Muscle layer of duodenum (tissue), 2 donors: ENCODE measurements around the gene GOLGA8J.
"Not testable (repeated sequence)": the region's sequence is repeated elsewhere in the genome, so short reads cannot be mapped to it uniquely, and the experiment has no call there.

Experiments used
- H3K27ac ChIP-seq: one replicate; pipeline ENCODE4 v1.7.0; 2013; ENCODE audit warnings: mild to moderate bottlenecking, low read length
- H3K27me3 ChIP-seq: one replicate; pipeline ENCODE4 v1.7.0; 2013; ENCODE audit warnings: low read depth, mild to moderate bottlenecking, control low read depth, low read length
- H3K36me3 ChIP-seq, 2 donors: one replicate each; pipeline ENCODE4 v1.7.0; 2013; ENCODE audit warnings: low read length in 2 of 2, control low read depth in 1 of 2, mild to moderate bottlenecking in 1 of 2; ENCODE audit not compliant: insufficient read depth in 2 of 2, control insufficient read depth in 1 of 2
- H3K4me1 ChIP-seq, 2 donors: one replicate each; pipeline ENCODE4 v1.7.0; 2013; ENCODE audit warnings: low read length in 2 of 2, mild to moderate bottlenecking in 2 of 2, control low read depth in 1 of 2, moderate library complexity in 1 of 2; ENCODE audit not compliant: insufficient read depth in 2 of 2, control insufficient read depth in 1 of 2
- H3K4me3 ChIP-seq, 2 donors: one replicate each; pipeline ENCODE4 v1.7.0; 2013; ENCODE audit warnings: low read length in 2 of 2, low read depth in 1 of 2, mild to moderate bottlenecking in 1 of 2
- H3K9me3 ChIP-seq, 2 donors: one replicate each; pipeline ENCODE4 v1.7.0; 2013; ENCODE audit warnings: low read length in 2 of 2, control low read depth in 1 of 2, mild to moderate bottlenecking in 1 of 2; ENCODE audit not compliant: control insufficient read depth in 1 of 2
- donor health status: healthy.

The GOLGA8J gene

GRCh38 chr15:30097827-30098226 is 15.1 kb downstream of the GOLGA8J start:
- not testable (repeated sequence) for H3K4me1 ChIP-seq, H3K4me3 ChIP-seq, H3K27me3 ChIP-seq, H3K27ac ChIP-seq, H3K36me3 ChIP-seq, H3K9me3 ChIP-seq

GRCh38 chr15:30102890-30103289 is 20.1 kb downstream of the GOLGA8J start:
- H3K27ac ChIP-seq, H3K4me3 ChIP-seq, H3K36me3 ChIP-seq, H3K27me3 ChIP-seq, H3K9me3 ChIP-seq, H3K4me1 ChIP-seq: not testable (repeated sequence)

GRCh38 chr15:30103941-30104507 is 21.3 kb downstream of the GOLGA8J start:
- H3K36me3 ChIP-seq, H3K27ac ChIP-seq, H3K4me1 ChIP-seq, H3K9me3 ChIP-seq, H3K27me3 ChIP-seq, H3K4me3 ChIP-seq: not testable (repeated sequence)

- H3K27ac ChIP-seq, H3K36me3 ChIP-seq, H3K4me1 ChIP-seq, H3K27me3 ChIP-seq, H3K4me3 ChIP-seq, H3K9me3 ChIP-seq: not testable (repeated sequence)
Observed at GRCh38 chr15:30110591-30110990, 27.8 kb downstream of the GOLGA8J start.

- not testable (repeated sequence) for H3K27ac ChIP-seq, H3K4me1 ChIP-seq, H3K9me3 ChIP-seq, H3K4me3 ChIP-seq, H3K36me3 ChIP-seq, H3K27me3 ChIP-seq
Observed at GRCh38 chr15:30130066-30130465, 47.3 kb downstream of the GOLGA8J start.

- H3K27me3 ChIP-seq, H3K4me1 ChIP-seq, H3K27ac ChIP-seq, H3K36me3 ChIP-seq, H3K4me3 ChIP-seq, H3K9me3 ChIP-seq: not testable (repeated sequence)
Observed at GRCh38 chr15:30134751-30135150, 52.0 kb downstream of the GOLGA8J start, which contains the start of gene GOLGA8T. Gene GOLGA8T, plus strand, starts transcription at chr15:30135051. Its CDS starts 98 bp downstream, at chr15:30135149.
